ENCODE data around the gene ROBO1.
A peak's percentile ranks its signal among the peaks of the same experiment; 100 is the strongest.

Gene ROBO1

DNA sequence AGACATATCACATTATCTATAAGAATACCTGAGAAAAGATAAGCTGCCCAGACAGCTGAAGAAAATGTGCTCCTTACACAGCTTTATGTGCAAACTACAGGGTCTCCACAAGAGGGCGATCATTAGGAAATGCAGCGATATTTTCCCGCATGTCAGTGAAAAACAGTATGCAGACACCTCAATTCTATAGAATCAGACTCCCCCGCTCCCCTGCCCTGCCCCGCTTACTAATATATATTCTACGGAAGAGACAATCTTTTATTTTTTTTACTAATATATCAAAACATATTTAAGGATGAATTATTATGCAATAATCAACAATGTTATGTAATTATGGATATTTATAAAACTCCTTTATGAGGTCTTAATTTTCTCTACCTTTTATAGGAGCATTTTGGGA is 681.3 kb downstream of the ROBO1 start:
- TF ChIP-seq, protein P1, sequence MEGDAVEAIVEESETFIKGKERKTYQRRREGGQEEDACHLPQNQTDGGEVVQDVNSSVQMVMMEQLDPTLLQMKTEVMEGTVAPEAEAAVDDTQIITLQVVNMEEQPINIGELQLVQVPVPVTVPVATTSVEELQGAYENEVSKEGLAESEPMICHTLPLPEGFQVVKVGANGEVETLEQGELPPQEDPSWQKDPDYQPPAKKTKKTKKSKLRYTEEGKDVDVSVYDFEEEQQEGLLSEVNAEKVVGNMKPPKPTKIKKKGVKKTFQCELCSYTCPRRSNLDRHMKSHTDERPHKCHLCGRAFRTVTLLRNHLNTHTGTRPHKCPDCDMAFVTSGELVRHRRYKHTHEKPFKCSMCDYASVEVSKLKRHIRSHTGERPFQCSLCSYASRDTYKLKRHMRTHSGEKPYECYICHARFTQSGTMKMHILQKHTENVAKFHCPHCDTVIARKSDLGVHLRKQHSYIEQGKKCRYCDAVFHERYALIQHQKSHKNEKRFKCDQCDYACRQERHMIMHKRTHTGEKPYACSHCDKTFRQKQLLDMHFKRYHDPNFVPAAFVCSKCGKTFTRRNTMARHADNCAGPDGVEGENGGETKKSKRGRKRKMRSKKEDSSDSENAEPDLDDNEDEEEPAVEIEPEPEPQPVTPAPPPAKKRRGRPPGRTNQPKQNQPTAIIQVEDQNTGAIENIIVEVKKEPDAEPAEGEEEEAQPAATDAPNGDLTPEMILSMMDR (IDR thresholded peaks at IDR 0.05): peak; percentile 53
- no peak overlapping the region for H3K4me3 ChIP-seq
- H3K27ac ChIP-seq: no peak overlapping the region
- no peak for DNase-seq (ENCODE audit: low spot score)

DNA sequence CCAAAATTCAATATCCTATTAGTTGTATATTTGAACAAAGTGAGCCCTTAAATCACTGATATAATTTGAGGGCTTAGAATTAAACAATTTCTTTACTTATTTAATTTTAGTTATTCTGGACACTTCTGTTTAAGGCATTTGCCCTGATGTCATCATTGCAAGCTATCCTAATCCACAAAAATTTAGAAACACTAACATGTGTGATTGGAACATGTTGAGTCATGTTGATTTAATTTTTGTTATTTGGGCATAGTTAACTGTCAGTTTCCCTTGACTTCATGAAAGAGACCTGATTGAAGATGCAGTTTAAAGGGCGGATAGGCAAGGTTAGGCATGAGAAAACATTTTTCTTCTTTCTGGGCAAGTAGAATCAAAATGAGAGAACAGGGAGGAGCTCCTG is 682.6 kb downstream of the ROBO1 start:
- Histone ChIP-seq H3K4me3 (no peak overlapping the region), H3K27ac (no peak overlapping the region)
- DNase-seq (ENCODE audit: low spot score): no peak
- TF ChIP-seq, protein P1 (IDR thresholded peaks at IDR 0.05): no peak

DNA sequence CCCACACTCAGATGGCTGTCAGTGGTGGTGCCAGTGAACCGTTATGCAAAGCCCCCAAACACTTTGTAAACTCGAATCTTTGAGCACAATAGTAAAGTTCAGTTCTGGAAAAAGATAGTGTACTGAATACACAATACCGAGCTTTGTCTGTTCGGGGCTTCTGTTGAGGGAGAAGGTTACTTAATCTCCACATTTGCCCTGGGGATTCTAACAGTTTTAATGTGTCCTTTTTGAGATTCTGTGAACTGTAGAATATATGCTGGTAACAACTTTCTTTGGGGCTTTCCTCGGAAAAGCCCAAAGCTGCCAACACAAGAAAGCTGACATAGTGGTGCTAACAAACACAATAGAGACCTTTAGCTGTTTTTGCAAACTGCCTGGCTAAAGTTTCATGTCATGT is 686.5 kb downstream of the ROBO1 start:
- TF ChIP-seq, protein P1 (IDR thresholded peaks at IDR 0.05): no peak

DNA sequence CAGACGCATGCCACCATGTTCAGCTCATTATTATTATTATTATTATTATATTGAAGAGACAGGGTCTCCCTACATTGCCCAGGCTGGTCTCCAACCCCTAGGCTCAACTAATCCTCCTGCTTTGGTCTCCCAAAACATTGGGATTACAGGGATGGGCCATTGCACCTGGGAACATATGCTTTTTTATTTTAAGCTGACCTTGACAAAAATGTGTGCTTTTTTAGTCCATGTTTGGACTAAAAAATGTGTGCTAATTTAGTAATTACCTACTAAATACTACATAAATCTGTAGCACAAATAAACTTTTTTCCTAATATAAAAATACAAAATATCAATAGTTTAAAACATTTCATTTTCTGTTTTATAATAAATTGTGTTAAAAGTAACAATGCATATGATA is 693.2 kb downstream of the ROBO1 start:
- Histone ChIP-seq H3K27ac (no peak overlapping the region), H3K4me3 (no peak overlapping the region)
- no peak for DNase-seq (ENCODE audit: low spot score)
- TF ChIP-seq, protein P1 (IDR thresholded peaks at IDR 0.05): no peak

More for the DNA sequence above, 686.5 kb downstream of the ROBO1 start:
- DNase-seq (ENCODE audit: low spot score): no peak
- Histone ChIP-seq H3K4me3 (no peak overlapping the region), H3K27ac (no peak overlapping the region)

DNA sequence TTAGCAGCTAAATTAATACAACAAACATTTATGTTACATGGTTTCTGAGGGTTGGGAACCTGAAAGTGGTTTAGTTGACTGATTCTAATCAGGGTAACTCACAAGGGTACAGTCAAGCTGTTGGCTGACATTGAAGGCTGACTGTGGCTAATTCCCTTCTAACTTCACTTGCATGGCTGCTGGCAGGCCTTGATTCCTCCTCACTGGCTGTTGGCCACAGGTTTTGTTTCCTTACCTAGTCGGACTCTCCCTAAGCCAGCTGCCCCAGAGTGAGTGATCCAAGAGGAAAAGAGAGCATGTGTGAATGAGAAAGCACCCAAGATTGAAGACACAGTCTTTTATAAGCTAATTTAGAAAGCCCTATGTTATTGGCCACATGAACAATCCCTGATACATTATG is 700.1 kb downstream of the ROBO1 start:
- no peak for DNase-seq (ENCODE audit: low spot score)
- no peak overlapping the region for H3K4me3 ChIP-seq
- H3K27ac ChIP-seq: no peak overlapping the region
- TF ChIP-seq, protein P1 (IDR thresholded peaks at IDR 0.05): no peak

DNA sequence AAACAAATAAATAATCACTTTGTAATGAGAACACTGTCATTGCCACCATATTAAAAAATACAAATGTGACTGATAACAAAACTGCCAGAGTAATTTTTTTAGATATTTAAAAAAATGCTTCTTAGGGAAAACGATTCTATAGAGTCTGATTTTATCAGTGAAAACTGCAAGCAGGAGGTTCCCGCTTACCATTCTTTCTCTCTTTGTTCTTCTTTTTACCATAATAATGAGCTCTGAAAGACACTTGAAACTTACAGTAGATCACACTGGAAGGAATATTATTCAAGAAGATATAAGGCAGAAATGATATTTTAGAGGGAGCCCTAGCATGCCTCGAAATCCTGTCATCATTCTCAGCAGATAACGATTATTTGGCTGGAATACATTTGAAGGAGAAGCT is 701.3 kb downstream of the ROBO1 start:
- Histone ChIP-seq H3K4me3 (no peak overlapping the region), H3K27ac (no peak overlapping the region)
- no peak for DNase-seq (ENCODE audit: low spot score)
- TF ChIP-seq, protein P1 (IDR thresholded peaks at IDR 0.05): no peak

DNA sequence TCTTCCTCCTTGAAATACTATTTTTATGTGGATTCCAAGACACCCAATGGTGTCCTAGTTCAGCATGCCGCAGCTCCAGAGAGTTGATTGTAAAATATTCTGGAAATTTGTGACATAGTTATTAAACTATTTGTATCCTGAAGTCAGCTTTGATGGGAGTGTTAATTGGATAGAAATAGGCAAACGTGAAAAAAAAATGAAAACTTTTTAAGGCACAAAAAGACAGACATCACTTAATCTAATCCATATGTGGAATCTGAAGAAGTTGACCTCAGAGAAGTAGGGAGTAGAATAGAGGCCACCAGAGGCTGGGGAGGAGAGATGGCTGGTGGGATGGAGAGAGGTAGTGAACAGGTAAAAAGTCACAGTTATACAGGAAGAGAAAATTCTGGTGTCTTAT is 704.2 kb downstream of the ROBO1 start:
- Histone ChIP-seq H3K27ac (no peak overlapping the region), H3K4me3 (no peak overlapping the region)
- TF ChIP-seq, protein P1 (IDR thresholded peaks at IDR 0.05): no peak
- DNase-seq (ENCODE audit: low spot score): no peak

Measured in coronary artery (tissue), 2 donors.